ENCODE results near the gene RNF40. TPM values are rescaled to one million over a fixed set of nuclear protein-coding genes. Genes with fewer than 3 reads are reported as not detected.

Gene RNF40
- total RNA-seq, 1 experiment from 2014 or later = 114 TPM

DNA sequence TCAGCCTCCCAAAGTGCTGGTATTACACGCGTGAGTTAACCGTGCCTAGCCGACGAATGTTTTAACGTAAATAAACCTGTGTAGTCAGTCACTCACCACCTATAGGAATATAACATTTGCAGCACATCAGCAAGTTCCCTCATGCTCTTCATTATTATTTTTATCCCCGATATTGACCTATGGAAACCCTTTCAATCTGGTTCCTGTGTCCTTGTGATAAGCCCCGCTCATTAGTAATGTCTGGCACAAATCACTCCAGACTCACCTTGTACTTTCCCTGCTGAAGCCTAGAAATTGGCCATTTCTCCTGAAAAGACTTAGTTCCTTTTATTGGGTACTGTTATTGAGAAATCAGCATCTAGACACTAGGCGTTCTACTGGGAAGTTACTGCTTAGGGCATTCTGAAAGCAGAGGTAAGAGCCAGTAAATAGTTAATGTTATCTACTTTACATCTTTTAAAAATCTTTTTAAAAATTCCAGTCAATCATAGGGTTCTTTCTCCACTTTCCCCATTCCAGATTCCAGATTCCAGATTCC is 15.4 kb upstream of the RNF40 start:
- no peak for TF ChIP-seq SIN3A (IDR thresholded peaks at IDR 0.05; ENCODE audit: borderline replicate concordance, insufficient read depth, low read depth, low read length)
- TF ChIP-seq, protein P1, sequence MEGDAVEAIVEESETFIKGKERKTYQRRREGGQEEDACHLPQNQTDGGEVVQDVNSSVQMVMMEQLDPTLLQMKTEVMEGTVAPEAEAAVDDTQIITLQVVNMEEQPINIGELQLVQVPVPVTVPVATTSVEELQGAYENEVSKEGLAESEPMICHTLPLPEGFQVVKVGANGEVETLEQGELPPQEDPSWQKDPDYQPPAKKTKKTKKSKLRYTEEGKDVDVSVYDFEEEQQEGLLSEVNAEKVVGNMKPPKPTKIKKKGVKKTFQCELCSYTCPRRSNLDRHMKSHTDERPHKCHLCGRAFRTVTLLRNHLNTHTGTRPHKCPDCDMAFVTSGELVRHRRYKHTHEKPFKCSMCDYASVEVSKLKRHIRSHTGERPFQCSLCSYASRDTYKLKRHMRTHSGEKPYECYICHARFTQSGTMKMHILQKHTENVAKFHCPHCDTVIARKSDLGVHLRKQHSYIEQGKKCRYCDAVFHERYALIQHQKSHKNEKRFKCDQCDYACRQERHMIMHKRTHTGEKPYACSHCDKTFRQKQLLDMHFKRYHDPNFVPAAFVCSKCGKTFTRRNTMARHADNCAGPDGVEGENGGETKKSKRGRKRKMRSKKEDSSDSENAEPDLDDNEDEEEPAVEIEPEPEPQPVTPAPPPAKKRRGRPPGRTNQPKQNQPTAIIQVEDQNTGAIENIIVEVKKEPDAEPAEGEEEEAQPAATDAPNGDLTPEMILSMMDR (IDR thresholded peaks at IDR 0.05) = no peak
- TF ChIP-seq, protein P2, sequence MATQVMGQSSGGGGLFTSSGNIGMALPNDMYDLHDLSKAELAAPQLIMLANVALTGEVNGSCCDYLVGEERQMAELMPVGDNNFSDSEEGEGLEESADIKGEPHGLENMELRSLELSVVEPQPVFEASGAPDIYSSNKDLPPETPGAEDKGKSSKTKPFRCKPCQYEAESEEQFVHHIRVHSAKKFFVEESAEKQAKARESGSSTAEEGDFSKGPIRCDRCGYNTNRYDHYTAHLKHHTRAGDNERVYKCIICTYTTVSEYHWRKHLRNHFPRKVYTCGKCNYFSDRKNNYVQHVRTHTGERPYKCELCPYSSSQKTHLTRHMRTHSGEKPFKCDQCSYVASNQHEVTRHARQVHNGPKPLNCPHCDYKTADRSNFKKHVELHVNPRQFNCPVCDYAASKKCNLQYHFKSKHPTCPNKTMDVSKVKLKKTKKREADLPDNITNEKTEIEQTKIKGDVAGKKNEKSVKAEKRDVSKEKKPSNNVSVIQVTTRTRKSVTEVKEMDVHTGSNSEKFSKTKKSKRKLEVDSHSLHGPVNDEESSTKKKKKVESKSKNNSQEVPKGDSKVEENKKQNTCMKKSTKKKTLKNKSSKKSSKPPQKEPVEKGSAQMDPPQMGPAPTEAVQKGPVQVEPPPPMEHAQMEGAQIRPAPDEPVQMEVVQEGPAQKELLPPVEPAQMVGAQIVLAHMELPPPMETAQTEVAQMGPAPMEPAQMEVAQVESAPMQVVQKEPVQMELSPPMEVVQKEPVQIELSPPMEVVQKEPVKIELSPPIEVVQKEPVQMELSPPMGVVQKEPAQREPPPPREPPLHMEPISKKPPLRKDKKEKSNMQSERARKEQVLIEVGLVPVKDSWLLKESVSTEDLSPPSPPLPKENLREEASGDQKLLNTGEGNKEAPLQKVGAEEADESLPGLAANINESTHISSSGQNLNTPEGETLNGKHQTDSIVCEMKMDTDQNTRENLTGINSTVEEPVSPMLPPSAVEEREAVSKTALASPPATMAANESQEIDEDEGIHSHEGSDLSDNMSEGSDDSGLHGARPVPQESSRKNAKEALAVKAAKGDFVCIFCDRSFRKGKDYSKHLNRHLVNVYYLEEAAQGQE (IDR thresholded peaks at IDR 0.05; ENCODE audit: insufficient read depth in 1 of 2, low read depth in 2 of 2, low read length in 1 of 2) = no peak
- TF ChIP-seq TCF7L2 (IDR thresholded peaks at IDR 0.05; ENCODE audit: low read depth, low read length) = no peak
- TF ChIP-seq POLR2AphosphoS5 (IDR thresholded peaks at IDR 0.05; ENCODE audit: low read depth, low read length) = no peak
- CTCF ChIA-PET = interaction anchor here (1.4 kb wide), 1 partner anchor 31 kb away, joined by 4 read pairs; no protein-coding TSS in a partner anchor

DNA sequence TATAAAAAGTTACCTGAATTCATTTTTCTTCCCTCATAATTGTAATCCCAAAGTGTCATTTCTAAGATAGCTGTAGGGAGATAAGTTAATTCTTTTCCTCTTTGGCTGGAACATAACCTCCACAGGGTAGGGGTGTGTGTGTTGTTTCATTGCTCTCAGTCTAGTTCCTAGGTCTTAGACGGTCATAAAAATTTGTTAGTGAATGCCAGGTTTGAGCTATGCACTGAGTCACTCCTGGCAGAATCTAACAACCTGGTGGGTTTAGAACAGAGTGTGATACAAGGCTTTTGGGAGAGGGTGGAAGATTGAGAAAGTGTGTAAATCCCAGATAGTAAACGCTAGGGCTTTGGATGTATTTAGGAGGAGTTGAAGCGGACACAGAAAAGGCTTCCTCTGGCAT is 14.8 kb upstream of the RNF40 start:
- ChIA-PET POLR2A (no interaction called here), CTCF (interaction anchor here (1.4 kb wide), 1 partner anchor 31 kb away, joined by 4 read pairs; no protein-coding TSS in a partner anchor)
- Histone ChIP-seq H3K27me3 (ENCODE audit: control insufficient read depth, insufficient read depth, low read length) (no peaks in the 10 kb centered on the region), H3K9me3 (ENCODE audit: control insufficient read depth, insufficient read depth, low read depth, low read length) (no peaks in the 10 kb centered on the region), H3K27ac (ENCODE audit: low read length) (peak overlapping the region; percentile 94), H3K4me3 (ENCODE audit: low read depth in 2 of 2, low read length in 2 of 2) (peak overlapping the region; percentile 68 to 73), H3K4me1 (ENCODE audit: control insufficient read depth, insufficient read depth, low read length) (peaks cover 19% of the 10 kb centered on the region), H3K36me3 (ENCODE audit: control insufficient read depth, insufficient read depth, low read length) (peaks cover 2% of the 10 kb centered on the region)
- peak; percentile 26 for ATAC-seq
- DNase-seq (ENCODE audit: low read depth, low spot score) = no peak
- TF ChIP-seq TCF7L2 (IDR thresholded peaks at IDR 0.05; ENCODE audit: low read depth, low read length) (no peak), POLR2AphosphoS5 (IDR thresholded peaks at IDR 0.05; ENCODE audit: low read depth, low read length) (no peak), SIN3A (IDR thresholded peaks at IDR 0.05; ENCODE audit: borderline replicate concordance, insufficient read depth, low read depth, low read length) (no peak)
- TF ChIP-seq, protein P1 (IDR thresholded peaks at IDR 0.05) = no peak
- TF ChIP-seq, protein P2 (IDR thresholded peaks at IDR 0.05; ENCODE audit: insufficient read depth in 1 of 2, low read depth in 2 of 2, low read length in 1 of 2) = no peak
- intact Hi-C loops (cut with micrococcal nuclease; ENCODE audit: unreplicated experiment) (no loop called here), in situ Hi-C loops (cut with HindIII; ENCODE audit: low pct_unique_long_range_greater_than_20kb, low sequenced_read_pairs) (no loop called here)
- BruUV-seq (replicated peaks) = no TSS peak

More for the DNA sequence above, 15.4 kb upstream of the RNF40 start:
- Histone ChIP-seq H3K4me3 (ENCODE audit: low read depth in 2 of 2, low read length in 2 of 2) (no peak overlapping the region), H3K27me3 (ENCODE audit: control insufficient read depth, insufficient read depth, low read length) (no peaks in the 10 kb centered on the region), H3K27ac (ENCODE audit: low read length) (peak overlapping the region; percentile 94), H3K9me3 (ENCODE audit: control insufficient read depth, insufficient read depth, low read depth, low read length) (no peaks in the 10 kb centered on the region), H3K36me3 (ENCODE audit: control insufficient read depth, insufficient read depth, low read length) (peaks cover 4% of the 10 kb centered on the region), H3K4me1 (ENCODE audit: control insufficient read depth, insufficient read depth, low read length) (peaks cover 19% of the 10 kb centered on the region)
- intact Hi-C loops (cut with micrococcal nuclease; ENCODE audit: unreplicated experiment) = no loop called here
- no peak for ATAC-seq
- BruUV-seq (replicated peaks) = no TSS peak
- no peak for DNase-seq (ENCODE audit: low read depth, low spot score)
- in situ Hi-C loops (cut with HindIII; ENCODE audit: low pct_unique_long_range_greater_than_20kb, low sequenced_read_pairs) = no loop called here
- POLR2A ChIA-PET = no interaction called here
